Liver (tissue), 3 donors: ENCODE results near the gene PEX12.

Experiments
- MAX ChIP-seq: IDR thresholded peaks from 2 replicates; pipeline ENCODE4 v1.6.1; 2016; ENCODE audit warnings: antibody characterized with exemption
- RAD21 ChIP-seq, 2 donors: IDR thresholded peaks; 2 replicates each; pipeline ENCODE4 v1.6.1; 2016; ENCODE audit warnings: antibody characterized with exemption in 2 of 2, mild to moderate bottlenecking in 2 of 2
- REST ChIP-seq: IDR thresholded peaks from 2 replicates; pipeline ENCODE4 v1.6.1; 2016; ENCODE audit warnings: antibody characterized with exemption, mild to moderate bottlenecking
- SP1 ChIP-seq: IDR thresholded peaks from 2 replicates; pipeline ENCODE4 v1.6.1; 2018; ENCODE audit warnings: antibody characterized with exemption, mild to moderate bottlenecking
- YY1 ChIP-seq: IDR thresholded peaks from 2 replicates; pipeline ENCODE4 v1.6.1; 2016; ENCODE audit warnings: antibody characterized with exemption, mild to moderate bottlenecking
- TF ChIP-seq, protein P1 (sequence below): fragments of 150-350 bp; IDR thresholded peaks from 2 replicates; pipeline ENCODE4 v1.5.1; 2017; ENCODE audit warnings: improper control_type of control experiment, low read depth, low read length; ENCODE audit not compliant: missing input control
- TF ChIP-seq, protein P2 (sequence below): IDR thresholded peaks from 2 replicates; pipeline ENCODE4 v1.6.1; 2016; ENCODE audit warnings: antibody characterized with exemption
- donor health status: healthy.
- donor health status: healthy.

- no peak for TF ChIP-seq REST
- TF ChIP-seq MAX, result no peak
- TF ChIP-seq, protein P1, sequence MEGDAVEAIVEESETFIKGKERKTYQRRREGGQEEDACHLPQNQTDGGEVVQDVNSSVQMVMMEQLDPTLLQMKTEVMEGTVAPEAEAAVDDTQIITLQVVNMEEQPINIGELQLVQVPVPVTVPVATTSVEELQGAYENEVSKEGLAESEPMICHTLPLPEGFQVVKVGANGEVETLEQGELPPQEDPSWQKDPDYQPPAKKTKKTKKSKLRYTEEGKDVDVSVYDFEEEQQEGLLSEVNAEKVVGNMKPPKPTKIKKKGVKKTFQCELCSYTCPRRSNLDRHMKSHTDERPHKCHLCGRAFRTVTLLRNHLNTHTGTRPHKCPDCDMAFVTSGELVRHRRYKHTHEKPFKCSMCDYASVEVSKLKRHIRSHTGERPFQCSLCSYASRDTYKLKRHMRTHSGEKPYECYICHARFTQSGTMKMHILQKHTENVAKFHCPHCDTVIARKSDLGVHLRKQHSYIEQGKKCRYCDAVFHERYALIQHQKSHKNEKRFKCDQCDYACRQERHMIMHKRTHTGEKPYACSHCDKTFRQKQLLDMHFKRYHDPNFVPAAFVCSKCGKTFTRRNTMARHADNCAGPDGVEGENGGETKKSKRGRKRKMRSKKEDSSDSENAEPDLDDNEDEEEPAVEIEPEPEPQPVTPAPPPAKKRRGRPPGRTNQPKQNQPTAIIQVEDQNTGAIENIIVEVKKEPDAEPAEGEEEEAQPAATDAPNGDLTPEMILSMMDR, result no peak
- no peak for TF ChIP-seq RAD21 (IDR thresholded peaks at IDR 0.05)
- TF ChIP-seq, protein P2, sequence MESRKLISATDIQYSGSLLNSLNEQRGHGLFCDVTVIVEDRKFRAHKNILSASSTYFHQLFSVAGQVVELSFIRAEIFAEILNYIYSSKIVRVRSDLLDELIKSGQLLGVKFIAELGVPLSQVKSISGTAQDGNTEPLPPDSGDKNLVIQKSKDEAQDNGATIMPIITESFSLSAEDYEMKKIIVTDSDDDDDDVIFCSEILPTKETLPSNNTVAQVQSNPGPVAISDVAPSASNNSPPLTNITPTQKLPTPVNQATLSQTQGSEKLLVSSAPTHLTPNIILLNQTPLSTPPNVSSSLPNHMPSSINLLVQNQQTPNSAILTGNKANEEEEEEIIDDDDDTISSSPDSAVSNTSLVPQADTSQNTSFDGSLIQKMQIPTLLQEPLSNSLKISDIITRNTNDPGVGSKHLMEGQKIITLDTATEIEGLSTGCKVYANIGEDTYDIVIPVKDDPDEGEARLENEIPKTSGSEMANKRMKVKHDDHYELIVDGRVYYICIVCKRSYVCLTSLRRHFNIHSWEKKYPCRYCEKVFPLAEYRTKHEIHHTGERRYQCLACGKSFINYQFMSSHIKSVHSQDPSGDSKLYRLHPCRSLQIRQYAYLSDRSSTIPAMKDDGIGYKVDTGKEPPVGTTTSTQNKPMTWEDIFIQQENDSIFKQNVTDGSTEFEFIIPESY, result no peak
- TF ChIP-seq YY1, result no peak
- no peak for TF ChIP-seq SP1
These were observed 17.7 kb upstream of the PEX12 start for GRCh38 chr17:35596072-35596471.
